ENCODE results near the gene NME2. TPM values are rescaled to one million over a fixed set of nuclear protein-coding genes. Genes with fewer than 3 reads are reported as not detected.
"Not testable (repeated sequence)": the region's sequence is repeated elsewhere in the genome, so short reads cannot be mapped to it uniquely, and the experiment has no call there.

NME2 gene
- polyA plus RNA-seq (2012; ENCODE audit: missing spikeins): 1,053 TPM

DNA sequence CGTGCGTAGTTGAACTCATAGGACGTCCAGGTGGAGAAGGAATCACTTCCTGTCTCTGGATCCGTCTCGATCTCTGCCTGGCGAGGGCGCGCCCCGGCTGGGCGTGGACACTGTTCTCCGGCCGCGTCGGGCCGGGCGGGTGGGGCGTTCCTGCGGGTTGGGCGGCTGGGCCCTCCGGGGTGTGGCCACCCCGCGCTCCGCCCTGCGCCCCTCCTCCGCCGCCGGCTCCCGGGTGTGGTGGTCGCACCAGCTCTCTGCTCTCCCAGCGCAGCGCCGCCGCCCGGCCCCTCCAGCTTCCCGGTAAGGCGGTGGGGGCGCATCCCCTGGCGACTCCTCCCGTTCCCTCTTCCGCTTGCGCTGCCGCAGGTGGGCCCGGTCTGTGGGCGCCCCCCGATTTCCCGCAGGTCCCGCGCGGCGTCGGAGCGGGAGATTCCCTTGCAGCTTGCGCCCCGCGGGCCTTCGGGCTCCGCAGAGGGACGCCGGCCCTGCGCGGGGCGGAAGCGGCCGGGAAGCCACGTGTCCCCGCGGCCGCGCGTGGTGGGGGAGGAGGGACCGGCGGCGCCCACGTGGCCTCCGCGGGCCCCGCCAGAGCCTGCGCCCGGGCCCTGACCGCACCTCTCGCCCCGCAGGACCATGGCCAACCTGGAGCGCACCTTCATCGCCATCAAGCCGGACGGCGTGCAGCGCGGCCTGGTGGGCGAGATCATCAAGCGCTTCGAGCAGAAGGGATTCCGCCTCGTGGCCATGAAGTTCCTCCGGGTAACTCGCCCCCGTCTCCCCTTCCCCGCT is at the start of gene NME2:
Gene NME2, plus strand, starts transcription at position 214 of the 789 bp plus-strand sequence. Its CDS starts 420 bp downstream, at position 634.
- peak; percentile 84 for FAIRE-seq

DNA sequence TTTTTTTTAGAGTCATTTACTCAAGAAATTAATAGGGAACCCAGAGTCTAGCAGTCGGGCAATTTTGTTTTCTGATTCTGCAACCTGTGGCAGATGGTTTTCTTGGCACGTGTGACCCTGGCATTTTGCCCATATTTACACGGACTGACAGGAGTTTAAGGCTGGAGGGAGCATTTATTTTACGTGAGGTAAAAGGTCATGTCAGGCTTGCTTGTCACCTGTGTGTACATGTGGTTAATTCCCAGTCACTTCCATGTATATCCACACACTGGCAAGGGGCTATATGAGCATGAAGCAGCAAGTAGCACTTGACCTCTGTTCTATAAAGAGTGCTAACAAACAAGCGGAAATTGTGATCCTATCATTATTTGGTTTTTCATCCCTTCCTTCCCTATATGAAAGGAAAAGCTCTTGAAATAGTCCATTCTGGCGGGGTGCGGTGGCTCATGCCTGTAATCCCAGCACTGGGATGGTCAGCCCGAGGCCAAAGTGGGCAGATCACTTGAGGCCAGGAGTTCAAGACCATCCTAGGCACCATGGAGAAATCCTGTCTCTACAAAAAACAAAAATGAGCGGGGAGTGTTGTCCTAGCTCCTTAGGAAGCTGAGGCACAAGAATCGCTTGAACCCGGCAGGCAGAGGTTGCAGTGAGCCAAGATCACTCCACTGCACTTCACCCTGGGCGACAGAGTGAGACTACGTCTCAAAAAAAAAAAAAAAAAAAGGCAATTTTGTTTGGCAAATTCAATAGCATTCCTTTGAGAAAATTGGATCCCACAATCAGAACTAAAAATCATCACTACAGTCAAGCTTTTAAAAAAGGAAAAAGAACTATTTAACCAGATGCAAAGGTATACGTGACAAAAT is 47.6 kb upstream of the NME2 start:
- no peak for TF ChIP-seq POLR2A (IDR thresholded peaks at IDR 0.05; ENCODE audit: low read depth, low read length)
- no peak for TF ChIP-seq TAF1 (IDR thresholded peaks at IDR 0.05; ENCODE audit: borderline replicate concordance, low read depth, low read length)
- no peak for TF ChIP-seq POLR2AphosphoS5 (IDR thresholded peaks at IDR 0.05; ENCODE audit: low read depth, low read length)
- FAIRE-seq: no peak
- DNase-seq (ENCODE audit: insufficient read length): no peak

More for the DNA sequence above, at the start of gene NME2:
- DNase-seq (ENCODE audit: insufficient read length): peak; percentile 86
- 0 out of 2 replicates have a peak, but pooled peaks have one; percentile 11 for TF ChIP-seq TAF1 (IDR thresholded peaks at IDR 0.05; ENCODE audit: borderline replicate concordance, low read depth, low read length)
- TF ChIP-seq POLR2A (IDR thresholded peaks at IDR 0.05; ENCODE audit: low read depth, low read length): peak; percentile 72
- peak; percentile 88 for TF ChIP-seq POLR2AphosphoS5 (IDR thresholded peaks at IDR 0.05; ENCODE audit: low read depth, low read length)

DNA sequence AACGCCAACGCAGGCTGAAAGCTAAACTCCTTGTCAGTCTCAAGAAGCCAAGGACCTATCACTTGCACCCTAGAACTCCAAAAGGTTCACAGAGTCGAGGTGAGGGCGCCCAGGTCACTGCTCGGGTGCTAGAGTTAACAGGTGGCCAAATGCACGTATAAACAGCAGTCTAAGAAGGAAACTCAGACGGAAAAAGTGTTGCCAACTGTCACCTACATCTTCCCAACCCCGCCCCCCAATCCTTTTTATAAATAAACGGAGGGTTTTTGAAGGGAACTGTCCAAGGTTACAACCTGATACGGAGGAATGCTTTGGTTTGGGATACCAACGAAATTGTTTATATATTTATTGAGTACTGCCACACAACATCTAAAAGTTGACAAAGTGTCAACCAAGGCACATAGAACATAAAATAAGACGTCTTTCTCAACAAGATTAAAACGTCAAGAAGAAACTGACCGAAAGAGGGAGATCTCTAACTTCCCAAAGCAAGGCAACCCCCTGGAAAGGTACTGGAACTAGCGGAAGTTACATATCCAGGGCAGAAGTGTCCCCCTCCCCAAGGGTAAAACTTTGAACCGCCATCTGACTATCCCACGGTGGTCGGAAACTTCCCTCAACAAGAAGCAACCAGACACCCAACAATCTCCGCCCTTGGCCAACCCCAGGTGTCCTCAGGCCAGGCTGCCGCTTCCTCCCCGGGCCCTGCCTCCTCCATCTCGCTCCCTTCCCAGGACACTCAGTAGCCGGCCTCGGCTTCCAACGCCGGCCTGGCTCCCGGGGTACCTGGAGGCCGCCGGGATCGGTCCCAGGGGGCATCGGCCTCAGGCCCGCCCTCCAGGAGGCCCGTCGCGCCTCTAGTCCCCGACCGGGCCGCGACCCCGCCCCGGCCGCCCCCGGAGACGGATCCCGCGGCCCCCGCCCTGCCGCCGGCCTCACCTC is 46.5 kb upstream of the NME2 start:
- no peak for FAIRE-seq
- TF ChIP-seq POLR2AphosphoS5 (IDR thresholded peaks at IDR 0.05; ENCODE audit: low read depth, low read length): no peak
- TF ChIP-seq TAF1 (IDR thresholded peaks at IDR 0.05; ENCODE audit: borderline replicate concordance, low read depth, low read length): no peak
- no peak for TF ChIP-seq POLR2A (IDR thresholded peaks at IDR 0.05; ENCODE audit: low read depth, low read length)
- no peak for DNase-seq (ENCODE audit: insufficient read length)

DNA sequence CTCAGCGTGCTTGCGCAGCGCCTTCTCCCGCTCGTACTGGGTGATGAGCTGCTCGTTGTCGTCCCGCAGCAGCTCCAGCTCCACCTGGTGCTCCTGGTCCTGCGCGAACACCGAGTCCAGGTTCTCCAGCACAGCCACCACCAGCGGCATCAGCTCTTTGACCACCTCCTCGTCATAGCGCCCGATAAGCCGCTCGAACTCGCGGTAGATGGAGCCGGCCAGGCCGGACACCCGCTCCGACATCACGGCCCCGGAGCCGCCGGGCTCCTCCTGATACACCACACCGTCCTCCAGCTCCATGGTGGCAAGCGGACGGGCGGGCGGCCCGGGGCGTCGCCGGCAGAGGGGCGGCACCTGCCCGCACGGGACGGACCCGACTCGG is 45.9 kb upstream of the NME2 start:
- TF ChIP-seq TAF1 (IDR thresholded peaks at IDR 0.05; ENCODE audit: borderline replicate concordance, low read depth, low read length) (no peak), POLR2AphosphoS5 (IDR thresholded peaks at IDR 0.05; ENCODE audit: low read depth, low read length) (no peak), POLR2A (IDR thresholded peaks at IDR 0.05; ENCODE audit: low read depth, low read length) (no peak)
- no peak for FAIRE-seq

DNA sequence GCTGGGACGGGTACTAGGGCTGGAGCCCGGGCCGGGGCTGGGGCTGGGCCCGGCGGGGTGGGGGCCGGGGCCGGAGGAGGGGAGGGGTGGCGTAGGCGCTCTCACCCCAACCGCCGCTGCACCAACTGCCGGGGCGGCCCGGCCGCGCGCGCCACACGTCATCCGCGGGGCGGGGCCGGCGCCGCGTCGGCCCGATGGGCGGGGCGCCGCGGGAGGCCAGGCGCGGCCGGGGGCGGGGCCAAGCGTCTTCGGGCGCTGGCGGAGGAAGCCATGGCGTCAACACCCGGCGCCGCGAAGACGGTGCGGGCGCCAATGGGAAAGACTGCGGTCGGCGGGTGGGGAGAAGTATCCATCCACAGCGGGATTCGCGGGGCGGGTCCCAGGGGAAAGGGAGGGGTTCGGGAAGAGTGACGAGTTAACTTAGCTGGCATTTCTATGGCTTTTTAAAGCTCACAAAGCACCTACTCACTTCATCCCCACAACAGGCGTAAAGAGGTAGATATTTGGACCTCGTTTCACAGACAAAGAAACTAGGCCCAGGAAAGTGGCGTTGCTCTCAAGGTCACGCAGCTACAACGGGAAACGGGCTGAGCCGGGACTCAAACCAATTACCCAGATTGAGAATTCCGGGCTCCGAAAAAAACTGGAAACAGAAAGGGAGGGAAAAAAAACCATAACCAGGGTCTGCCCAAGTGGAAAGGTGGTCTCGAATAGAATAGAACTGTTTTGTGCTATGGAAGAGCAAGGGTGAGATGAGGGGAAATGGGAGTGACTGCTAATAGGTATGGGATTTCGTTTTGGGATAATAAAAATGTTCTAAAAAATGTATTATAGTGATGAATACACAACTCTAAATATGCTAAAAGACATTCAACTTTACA is 45.2 kb upstream of the NME2 start, which contains the start of gene SPAG9:
Gene SPAG9, minus strand, starts transcription at position 130 of the 881 bp plus-strand sequence. CDS start 212 bp downstream, outside the sequence.
- TF ChIP-seq POLR2AphosphoS5 (IDR thresholded peaks at IDR 0.05; ENCODE audit: low read depth, low read length): peak; percentile 66; the same call in 1 of the 2 replicates
- TF ChIP-seq POLR2A (IDR thresholded peaks at IDR 0.05; ENCODE audit: low read depth, low read length): peak; percentile 82
- TF ChIP-seq TAF1 (IDR thresholded peaks at IDR 0.05; ENCODE audit: borderline replicate concordance, low read depth, low read length): peak; percentile 66; the same call in 1 of the 2 replicates
- FAIRE-seq (peak; percentile 65), DNase-seq (ENCODE audit: insufficient read length) (peak; percentile 85)

More for the DNA sequence above, 45.9 kb upstream of the NME2 start:
- peak; percentile 52 for DNase-seq (ENCODE audit: insufficient read length)

DNA sequence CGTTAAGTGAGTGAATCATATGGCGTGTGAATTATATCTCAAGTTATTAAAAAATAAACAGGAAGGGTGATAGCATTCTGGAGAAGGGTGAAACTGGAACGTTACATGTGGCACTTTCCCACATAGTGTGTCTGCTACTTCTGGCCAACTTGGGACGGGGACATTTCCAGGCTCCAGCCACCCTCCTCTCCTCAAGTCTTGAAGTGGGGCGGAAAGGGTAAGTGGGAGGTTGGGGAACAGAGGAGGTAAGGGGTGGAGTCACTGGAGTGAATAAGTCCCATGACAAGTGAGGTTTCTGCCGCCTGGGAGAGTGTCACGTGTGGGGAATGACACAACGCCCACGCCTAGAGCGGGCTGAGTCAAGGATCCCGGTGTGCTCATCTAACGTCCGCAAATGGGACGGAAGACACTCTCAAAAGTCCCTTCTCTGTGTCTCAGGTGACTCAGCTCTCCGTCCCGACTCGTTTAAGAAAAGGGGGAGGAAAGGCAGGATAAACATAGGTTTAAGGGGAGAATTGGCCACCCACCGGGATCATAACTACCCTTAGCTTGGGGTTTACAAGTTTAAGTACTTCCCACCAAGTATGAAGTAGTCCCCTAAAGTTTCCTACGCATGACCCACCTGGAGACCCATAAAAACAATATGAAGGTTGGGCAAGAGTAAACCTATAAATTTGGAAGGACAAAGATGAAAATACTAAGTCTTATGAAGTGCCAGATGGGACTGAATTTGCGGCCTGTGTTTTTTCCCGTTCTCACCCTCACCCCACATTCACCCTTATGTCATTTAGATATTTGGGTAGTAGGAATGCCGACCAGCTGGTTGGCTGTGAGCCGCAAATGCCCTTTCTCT is 44.4 kb upstream of the NME2 start:
- DNase-seq (ENCODE audit: insufficient read length) (peak; percentile 41), FAIRE-seq (no peak)
- TF ChIP-seq POLR2AphosphoS5 (IDR thresholded peaks at IDR 0.05; ENCODE audit: low read depth, low read length) (peak; percentile 80), TAF1 (IDR thresholded peaks at IDR 0.05; ENCODE audit: borderline replicate concordance, low read depth, low read length) (0 out of 2 replicates have a peak, but pooled peaks have one; percentile 28), POLR2A (IDR thresholded peaks at IDR 0.05; ENCODE audit: low read depth, low read length) (peak; percentile 76)

DNA sequence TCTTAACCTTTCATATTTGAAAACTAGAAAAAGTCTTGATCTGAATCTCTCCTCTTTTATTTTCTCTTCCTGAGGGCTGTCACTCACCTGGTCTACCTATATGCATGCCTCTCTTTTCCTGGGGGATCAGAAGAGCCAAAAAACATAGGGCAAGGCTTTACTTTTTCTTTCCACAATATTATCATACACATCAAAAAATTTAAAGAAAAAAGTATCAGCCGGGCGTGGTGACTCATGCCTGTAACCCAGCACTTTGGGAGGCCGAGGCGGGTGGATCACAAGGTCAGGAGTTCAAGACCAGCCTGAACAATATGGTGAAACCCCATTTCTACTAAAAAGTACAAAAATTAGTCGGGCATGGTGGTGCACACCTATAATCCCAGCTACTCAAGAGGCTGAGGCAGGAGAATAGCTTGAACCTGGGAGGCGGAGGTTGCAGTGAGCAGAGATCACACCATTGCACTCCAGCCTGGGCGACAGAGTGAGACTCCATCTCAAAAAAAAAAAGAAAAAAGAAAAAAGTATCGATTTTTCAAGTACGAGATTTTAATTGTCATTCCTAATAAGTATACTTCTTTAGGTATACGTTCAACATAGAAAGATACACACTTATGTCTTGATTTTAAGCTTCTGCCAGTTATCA is 43.6 kb upstream of the NME2 start:
- DNase-seq (ENCODE audit: insufficient read length); FAIRE-seq: not testable (repeated sequence)

DNA sequence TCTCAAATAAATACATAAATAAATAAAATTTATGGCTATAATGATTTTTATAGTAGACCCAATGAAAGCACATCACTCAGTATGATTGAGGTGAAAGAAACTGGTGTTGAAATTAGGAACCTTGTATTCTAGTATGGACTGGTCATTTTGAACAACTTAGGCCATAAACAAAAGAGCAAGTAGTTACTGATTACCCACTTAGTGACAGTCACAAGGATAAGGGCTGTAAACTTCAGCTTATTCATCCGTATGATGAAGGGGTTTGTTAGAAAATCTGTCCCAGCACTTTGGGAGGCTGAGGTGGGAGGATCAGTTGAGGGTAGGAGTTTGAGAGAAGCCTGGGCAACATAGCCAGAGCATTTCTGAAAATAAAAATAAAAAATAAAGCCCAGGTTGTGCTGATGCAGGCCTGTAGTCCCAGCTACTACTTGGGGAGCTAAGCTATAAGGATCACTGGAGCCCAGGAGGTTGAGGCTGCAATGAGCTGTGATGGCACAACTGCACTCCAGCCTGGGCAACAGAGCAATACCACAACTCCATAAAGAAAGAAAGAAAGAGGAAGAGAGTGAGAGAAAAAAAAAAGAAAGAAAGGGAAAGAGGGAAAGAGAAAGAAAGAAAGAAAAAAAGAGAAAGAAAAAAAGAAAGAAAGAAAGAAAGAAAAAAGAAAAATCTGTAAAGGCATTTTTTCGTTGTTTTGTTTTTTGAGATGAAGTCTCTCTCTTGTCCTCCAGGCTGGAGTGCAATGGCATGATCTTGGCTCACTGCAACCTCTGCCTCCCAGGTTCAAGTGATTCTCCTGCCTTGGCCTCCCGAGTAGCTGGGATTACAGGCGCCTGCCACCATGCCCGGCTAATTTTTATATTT is 41.3 kb upstream of the NME2 start:
- DNase-seq (ENCODE audit: insufficient read length) (no peak), FAIRE-seq (no peak)
- TF ChIP-seq TAF1 (IDR thresholded peaks at IDR 0.05; ENCODE audit: borderline replicate concordance, low read depth, low read length) (no peak), POLR2A (IDR thresholded peaks at IDR 0.05; ENCODE audit: low read depth, low read length) (no peak), POLR2AphosphoS5 (IDR thresholded peaks at IDR 0.05; ENCODE audit: low read depth, low read length) (no peak)
